PC-9 (cell line): Measurements from ENCODE around the gene OXGR1. TPM values are rescaled to one million over a fixed set of nuclear protein-coding genes. Genes with fewer than 3 reads are reported as not detected.

ENCODE experiments used
- BruUV-seq: library from RNA; stranded (reverse); fragments of 400-500 nt; replicated peaks from 2 replicates; lab custom pipeline; 2021; lab: Mats Ljungman, UMichigan
- CTCF ChIA-PET: fragments of 300-600 bp; sonication (Branson Sonifier 250); formaldehyde crosslinking; loops from one replicate; lab custom pipeline; 2022; ENCODE audit warnings: antibody characterized with exemption; lab: Charles Lee
- POLR2A ChIA-PET: fragments of 300-600 bp; sonication (Branson Sonifier 250); formaldehyde crosslinking; loops from one replicate; lab custom pipeline; 2022; ENCODE audit warnings: antibody characterized with exemption; ENCODE audit not compliant: unreplicated experiment; lab: Charles Lee
- DNase-seq, 2 experiments: peaks; one replicate each; pipeline versions ENCODE4 v3.0.0 to v3.0.0-alpha.2; 2015 to 2022; ENCODE audit warnings: mixed read lengths in 1 of 2
- H2AFZ ChIP-seq: fragments of 200-600 bp; sonication (generic); 2 replicates; pipeline ENCODE4 v1.8.1; 2017; ENCODE audit warnings: antibody characterized with exemption
- H3F3A ChIP-seq: fragments of 200-600 bp; sonication (generic); 2 replicates; pipeline ENCODE4 v1.8.1; 2017; ENCODE audit warnings: antibody characterized with exemption, mild to moderate bottlenecking, low read depth; ENCODE audit not compliant: insufficient read depth
- H3K27ac ChIP-seq: fragments of 200-600 bp; sonication (generic); 2 replicates; pipeline ENCODE4 v1.6.1; 2016; ENCODE audit warnings: mixed run types
- H3K27me3 ChIP-seq: fragments of 200-600 bp; sonication (generic); 2 replicates; pipeline ENCODE4 v1.6.1; 2016; ENCODE audit warnings: low read depth, mixed run types; ENCODE audit not compliant: insufficient read depth
- H3K36me3 ChIP-seq: fragments of 200-600 bp; sonication (generic); 2 replicates; pipeline ENCODE4 v1.6.1; 2016; ENCODE audit warnings: low read depth, mixed run types
- H3K4me1 ChIP-seq: fragments of 200-600 bp; sonication (generic); replicated peaks from 2 replicates; pipeline ENCODE4 v1.6.1; 2016; ENCODE audit warnings: mixed run types; ENCODE audit not compliant: insufficient read depth
- H3K4me2 ChIP-seq: fragments of 200-600 bp; sonication (generic); 2 replicates; pipeline ENCODE4 v1.6.1; 2017; ENCODE audit warnings: mixed run types
- H3K4me3 ChIP-seq: fragments of 200-600 bp; sonication (generic); 2 replicates; pipeline ENCODE4 v1.6.1; 2016; ENCODE audit warnings: mixed run types
- H3K79me2 ChIP-seq: fragments of 200-600 bp; sonication (generic); 2 replicates; pipeline ENCODE4 v1.6.1; 2017; ENCODE audit warnings: low read depth, mixed run types
- H3K9me2 ChIP-seq: fragments of 200-600 bp; sonication (generic); 2 replicates; pipeline ENCODE4 v1.8.1; 2017; ENCODE audit warnings: mild to moderate bottlenecking; ENCODE audit not compliant: insufficient read depth
- H3K9me3 ChIP-seq: fragments of 200-600 bp; sonication (generic); 2 replicates; pipeline ENCODE4 v1.8.1; 2016; ENCODE audit warnings: low read depth; ENCODE audit not compliant: insufficient read depth
- H4K20me1 ChIP-seq: fragments of 200-600 bp; sonication (generic); 2 replicates; pipeline ENCODE4 v1.8.1; 2017; ENCODE audit not compliant: insufficient read depth
- EZH2 ChIP-seq: fragments of 200-600 bp; sonication (generic); IDR thresholded peaks from 2 replicates; pipeline ENCODE4 v1.8.0; 2017; ENCODE audit warnings: antibody characterized with exemption, low read depth
- intact Hi-C: fragments of 100-400 bp; cut with micrococcal nuclease; formaldehyde crosslinking; loops from one replicate; pipeline ENCODE4 v1.10.0; 2022; ENCODE audit not compliant: unreplicated experiment
- total RNA-seq: library from RNA; stranded (reverse); gene quantifications from 2 replicates; pipeline ENCODE4 v1.2.3, GENCODE V29; 2021
- TF ChIP-seq, protein P1 (sequence below): fragments of 200-600 bp; sonication (generic); conservative IDR thresholded peaks from 2 replicates; pipeline ENCODE4 v1.6.1; 2017; ENCODE audit warnings: mixed run types, antibody characterized with exemption, mild to moderate bottlenecking, moderate library complexity

The OXGR1 gene
- total RNA-seq, 1 experiment from 2014 or later, result not detected

DNA sequence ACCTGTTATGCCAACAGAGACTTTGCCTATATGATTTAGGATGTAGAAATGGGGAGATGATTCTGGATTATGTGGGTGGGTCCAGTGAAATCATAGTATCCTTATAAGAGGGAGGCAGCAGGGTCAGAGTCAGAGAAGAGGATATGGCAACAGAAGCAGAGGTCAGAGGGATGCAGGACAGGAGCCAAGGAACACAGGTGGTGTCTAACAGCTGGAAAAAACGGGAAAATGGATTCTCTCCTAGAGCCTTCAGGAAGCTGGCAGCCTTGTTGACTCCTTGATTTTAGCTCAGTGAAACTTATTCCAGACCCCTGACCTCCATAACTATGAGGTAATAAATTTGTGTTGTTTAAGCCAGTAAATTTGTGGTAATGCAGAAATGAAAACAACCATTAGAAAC lies 28.8 kb upstream of the OXGR1 start:
- Histone ChIP-seq H3K9me3 (no peaks in the 10 kb centered on the region), H3K9me2 (no peaks in the 10 kb centered on the region), H4K20me1 (no peaks in the 10 kb centered on the region), H3K4me1 (peaks cover 10% of the 10 kb centered on the region; the same call in 1 of the 2 replicates), H3K79me2 (no peaks in the 10 kb centered on the region), H3K4me3 (no peak overlapping the region), H3K4me2 (no peak overlapping the region), H3K27ac (no peak overlapping the region), H3F3A (no peaks in the 10 kb centered on the region), H2AFZ (no peak overlapping the region), H3K36me3 (no peaks in the 10 kb centered on the region), H3K27me3 (no peaks in the 10 kb centered on the region)
- BruUV-seq, result no TSS peak
- intact Hi-C loops, result no loop called here
- ChIA-PET CTCF (no interaction called here), POLR2A (no interaction called here)
- no peak for DNase-seq
- TF ChIP-seq, protein P1, sequence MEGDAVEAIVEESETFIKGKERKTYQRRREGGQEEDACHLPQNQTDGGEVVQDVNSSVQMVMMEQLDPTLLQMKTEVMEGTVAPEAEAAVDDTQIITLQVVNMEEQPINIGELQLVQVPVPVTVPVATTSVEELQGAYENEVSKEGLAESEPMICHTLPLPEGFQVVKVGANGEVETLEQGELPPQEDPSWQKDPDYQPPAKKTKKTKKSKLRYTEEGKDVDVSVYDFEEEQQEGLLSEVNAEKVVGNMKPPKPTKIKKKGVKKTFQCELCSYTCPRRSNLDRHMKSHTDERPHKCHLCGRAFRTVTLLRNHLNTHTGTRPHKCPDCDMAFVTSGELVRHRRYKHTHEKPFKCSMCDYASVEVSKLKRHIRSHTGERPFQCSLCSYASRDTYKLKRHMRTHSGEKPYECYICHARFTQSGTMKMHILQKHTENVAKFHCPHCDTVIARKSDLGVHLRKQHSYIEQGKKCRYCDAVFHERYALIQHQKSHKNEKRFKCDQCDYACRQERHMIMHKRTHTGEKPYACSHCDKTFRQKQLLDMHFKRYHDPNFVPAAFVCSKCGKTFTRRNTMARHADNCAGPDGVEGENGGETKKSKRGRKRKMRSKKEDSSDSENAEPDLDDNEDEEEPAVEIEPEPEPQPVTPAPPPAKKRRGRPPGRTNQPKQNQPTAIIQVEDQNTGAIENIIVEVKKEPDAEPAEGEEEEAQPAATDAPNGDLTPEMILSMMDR, result no peak
- TF ChIP-seq EZH2, result no peak

DNA sequence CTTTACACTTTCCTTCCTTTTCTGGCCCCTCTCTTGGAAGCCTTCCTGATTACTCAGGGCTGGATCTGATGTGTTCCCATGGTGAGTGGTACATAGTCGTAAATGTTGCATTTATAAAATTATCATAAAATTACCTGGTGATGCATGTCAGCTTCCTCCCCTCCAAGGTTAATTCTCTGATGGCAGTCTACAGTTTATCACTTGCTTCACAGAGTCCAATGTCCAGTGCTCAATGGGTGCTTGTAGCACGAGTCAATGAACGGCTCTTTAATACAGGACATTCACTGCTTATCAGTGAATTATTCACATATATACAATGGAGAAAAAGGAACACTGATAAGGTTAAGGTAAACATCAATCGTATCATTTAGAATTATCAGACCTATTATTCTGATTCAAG lies 27.0 kb upstream of the OXGR1 start:
- TF ChIP-seq EZH2, result no peak
- TF ChIP-seq, protein P1, result no peak
- Histone ChIP-seq H2AFZ (no peak overlapping the region), H3K27ac (no peak overlapping the region), H4K20me1 (no peaks in the 10 kb centered on the region), H3K36me3 (no peaks in the 10 kb centered on the region), H3K4me1 (peaks cover 10% of the 10 kb centered on the region; the same call in 1 of the 2 replicates), H3K79me2 (no peaks in the 10 kb centered on the region), H3K9me2 (no peaks in the 10 kb centered on the region), H3K9me3 (no peaks in the 10 kb centered on the region), H3F3A (no peaks in the 10 kb centered on the region), H3K4me2 (no peak overlapping the region), H3K4me3 (no peak overlapping the region), H3K27me3 (no peaks in the 10 kb centered on the region)
- no peak for DNase-seq
- POLR2A ChIA-PET, result no interaction called here
- CTCF ChIA-PET, result no interaction called here
- intact Hi-C loops, result no loop called here
- no TSS peak for BruUV-seq

DNA sequence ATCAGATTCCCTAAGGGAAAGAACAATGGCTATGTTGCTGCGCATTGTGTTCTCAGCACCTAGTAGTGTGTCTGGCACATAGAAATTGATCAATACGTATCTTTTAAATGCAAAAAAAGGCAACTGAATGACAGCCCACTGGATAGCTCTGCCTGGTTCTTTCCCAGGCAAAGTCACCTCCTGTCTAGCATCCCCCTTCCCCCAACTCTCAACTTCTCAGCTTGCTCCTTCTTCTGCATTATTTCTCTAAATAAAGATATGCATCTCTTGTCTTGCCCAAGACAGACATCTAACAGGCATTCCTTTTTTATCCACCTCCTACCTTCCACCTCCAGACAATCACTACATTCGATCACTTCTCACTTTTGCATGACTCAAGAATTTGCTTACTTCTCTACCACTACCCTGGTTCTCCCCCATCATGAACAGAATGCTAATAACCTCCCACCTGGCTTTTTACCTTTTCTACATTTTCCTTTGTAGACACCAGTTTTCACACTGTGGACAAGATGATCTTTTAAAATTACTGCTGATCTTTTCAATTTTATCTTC lies 26.5 kb upstream of the OXGR1 start:
- H3K79me2 ChIP-seq, result no peaks in the 10 kb centered on the region
- ChIA-PET POLR2A (no interaction called here), CTCF (no interaction called here)
- TF ChIP-seq, protein P1, result no peak
- no peak for TF ChIP-seq EZH2
- no peaks in the 10 kb centered on the region for H3K27me3 ChIP-seq
- no peaks in the 10 kb centered on the region for H3K9me2 ChIP-seq
- DNase-seq, result no peak
- no peak overlapping the region for H3K27ac ChIP-seq
- no peak overlapping the region for H2AFZ ChIP-seq
- intact Hi-C loops, result no loop called here
- no peaks in the 10 kb centered on the region for H4K20me1 ChIP-seq
- H3K4me2 ChIP-seq, result no peak overlapping the region
- peaks cover 10% of the 10 kb centered on the region; the same call in 1 of the 2 replicates for H3K4me1 ChIP-seq
- H3K9me3 ChIP-seq, result no peaks in the 10 kb centered on the region
- no peaks in the 10 kb centered on the region for H3F3A ChIP-seq
- no peak overlapping the region for H3K4me3 ChIP-seq
- no TSS peak for BruUV-seq
- no peaks in the 10 kb centered on the region for H3K36me3 ChIP-seq
